Activated gamma-delta T cell (primary cell): ENCODE data around the gene MLX.
A peak's percentile ranks its signal among the peaks of the same experiment; 100 is the strongest.
"Not testable (repeated sequence)": the region's sequence is repeated elsewhere in the genome, so short reads cannot be mapped to it uniquely, and the experiment has no call there.

Experiments used
- DNase-seq: peaks from one replicate; lab custom pipeline; 2025; lab: John Stamatoyannopoulos, UW

The MLX gene

GRCh38 chr17:42555122-42555622, 11.7 kb upstream of the MLX start:
- DNase-seq = no peak

GRCh38 chr17:42555961-42556617, 10.8 kb upstream of the MLX start:
- not testable (repeated sequence) for DNase-seq

DNA sequence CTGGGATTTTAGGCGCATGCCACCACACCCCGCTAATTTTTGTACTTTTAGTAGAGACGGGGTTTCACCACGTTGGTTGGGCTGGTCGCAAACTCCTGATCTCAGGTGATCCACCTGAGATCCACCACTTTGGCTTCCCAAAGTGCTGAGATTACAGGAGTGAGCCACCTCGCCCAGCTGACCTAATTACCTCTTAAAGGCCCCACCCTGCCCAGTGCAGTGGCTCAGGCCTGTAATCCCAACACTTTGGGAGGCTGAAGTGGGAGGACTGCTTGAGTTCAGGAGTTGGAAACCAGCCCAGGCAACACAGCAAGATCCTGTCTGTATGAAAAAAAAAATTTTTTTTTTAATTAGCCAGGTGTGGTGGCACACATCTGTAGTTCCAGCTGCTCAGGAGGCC, 7.8 kb upstream of the MLX start:
- DNase-seq = no peak

DNA sequence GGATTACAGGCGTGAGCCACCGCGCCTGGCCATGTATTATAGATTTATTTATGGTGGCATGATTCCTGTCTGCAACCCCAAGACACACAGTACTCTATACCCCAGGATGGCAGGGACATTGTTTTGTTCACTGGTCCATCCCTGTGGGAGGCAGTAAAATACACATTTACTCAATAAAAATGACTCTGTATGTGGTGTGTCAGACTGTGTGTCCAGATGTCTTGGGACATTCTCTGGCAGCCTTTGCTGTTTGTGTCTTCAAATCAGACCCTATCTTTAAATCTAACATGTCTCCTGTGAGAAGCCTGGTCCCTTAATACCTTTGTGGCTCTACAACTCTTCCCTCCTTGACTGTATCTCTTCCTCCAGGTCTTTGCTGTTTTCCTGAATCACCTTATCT, 6.7 kb upstream of the MLX start:
- no peak for DNase-seq

GRCh38 chr17:42561897-42562387, 5.0 kb upstream of the MLX start, which contains the start of gene COASY:
Gene COASY, plus strand, starts transcription at chr17:42562148. Its CDS starts 475 bp downstream, at chr17:42562623.
- no peak for DNase-seq

DNA sequence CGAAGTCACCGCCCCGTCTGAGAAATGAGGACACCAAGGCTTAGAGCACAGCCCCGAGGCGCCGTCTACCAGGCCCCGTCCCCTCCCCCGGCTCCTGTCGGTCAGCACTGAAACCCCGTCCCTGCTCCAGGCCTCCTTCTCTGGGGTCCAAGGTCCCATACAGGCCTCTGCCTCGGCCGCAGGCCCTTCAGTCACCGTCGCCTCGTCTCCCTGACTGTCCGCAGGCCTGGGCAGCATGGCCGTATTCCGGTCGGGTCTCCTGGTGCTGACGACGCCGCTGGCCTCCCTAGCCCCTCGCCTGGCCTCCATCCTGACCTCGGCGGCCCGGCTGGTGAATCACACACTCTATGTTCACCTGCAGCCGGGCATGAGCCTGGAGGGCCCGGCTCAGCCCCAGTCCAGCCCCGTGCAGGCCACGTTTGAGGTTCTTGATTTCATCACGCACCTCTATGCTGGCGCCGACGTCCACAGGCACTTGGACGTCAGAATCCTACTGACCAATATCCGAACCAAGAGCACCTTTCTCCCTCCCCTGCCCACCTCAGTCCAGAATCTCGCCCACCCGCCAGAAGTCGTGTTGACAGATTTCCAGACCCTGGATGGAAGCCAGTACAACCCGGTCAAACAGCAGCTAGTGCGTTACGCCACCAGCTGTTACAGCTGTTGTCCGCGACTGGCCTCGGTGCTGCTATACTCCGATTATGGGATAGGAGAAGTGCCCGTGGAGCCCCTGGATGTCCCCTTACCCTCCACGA, 4.3 kb upstream of the MLX start:
- DNase-seq = no peak

DNA sequence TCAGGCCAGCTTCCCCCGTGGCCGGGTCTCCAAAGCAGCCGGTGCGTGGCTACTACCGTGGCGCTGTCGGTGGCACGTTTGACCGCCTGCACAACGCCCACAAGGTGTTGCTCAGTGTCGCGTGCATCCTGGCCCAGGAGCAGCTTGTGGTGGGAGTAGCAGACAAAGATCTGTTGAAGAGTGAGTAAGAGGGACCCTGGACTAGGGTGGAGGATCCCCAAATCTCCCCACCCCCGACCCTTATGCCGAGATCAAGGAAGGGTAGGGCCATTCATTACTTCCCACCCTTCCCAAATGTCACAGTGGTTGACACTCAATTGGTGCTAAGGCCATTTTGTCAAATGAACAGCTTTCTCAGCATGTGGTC, 3.8 kb upstream of the MLX start:
- DNase-seq = no peak

GRCh38 chr17:42563543-42563942, 3.4 kb upstream of the MLX start:
- DNase-seq = no peak

DNA sequence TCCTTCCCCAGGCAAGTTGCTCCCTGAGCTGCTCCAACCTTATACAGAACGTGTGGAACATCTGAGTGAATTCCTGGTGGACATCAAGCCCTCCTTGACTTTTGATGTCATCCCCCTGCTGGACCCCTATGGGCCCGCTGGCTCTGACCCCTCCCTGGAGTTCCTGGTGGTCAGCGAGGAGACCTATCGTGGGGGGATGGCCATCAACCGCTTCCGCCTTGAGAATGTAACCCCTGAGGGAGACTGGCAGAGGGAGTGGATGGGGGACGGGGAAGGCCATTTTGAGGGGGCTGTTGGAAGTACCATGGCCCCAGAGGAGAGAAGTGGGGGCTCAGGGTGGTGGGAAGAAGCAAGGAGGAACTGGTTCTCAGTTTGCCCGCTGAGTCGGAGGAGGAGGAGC, 3.0 kb upstream of the MLX start:
- no peak for DNase-seq

DNA sequence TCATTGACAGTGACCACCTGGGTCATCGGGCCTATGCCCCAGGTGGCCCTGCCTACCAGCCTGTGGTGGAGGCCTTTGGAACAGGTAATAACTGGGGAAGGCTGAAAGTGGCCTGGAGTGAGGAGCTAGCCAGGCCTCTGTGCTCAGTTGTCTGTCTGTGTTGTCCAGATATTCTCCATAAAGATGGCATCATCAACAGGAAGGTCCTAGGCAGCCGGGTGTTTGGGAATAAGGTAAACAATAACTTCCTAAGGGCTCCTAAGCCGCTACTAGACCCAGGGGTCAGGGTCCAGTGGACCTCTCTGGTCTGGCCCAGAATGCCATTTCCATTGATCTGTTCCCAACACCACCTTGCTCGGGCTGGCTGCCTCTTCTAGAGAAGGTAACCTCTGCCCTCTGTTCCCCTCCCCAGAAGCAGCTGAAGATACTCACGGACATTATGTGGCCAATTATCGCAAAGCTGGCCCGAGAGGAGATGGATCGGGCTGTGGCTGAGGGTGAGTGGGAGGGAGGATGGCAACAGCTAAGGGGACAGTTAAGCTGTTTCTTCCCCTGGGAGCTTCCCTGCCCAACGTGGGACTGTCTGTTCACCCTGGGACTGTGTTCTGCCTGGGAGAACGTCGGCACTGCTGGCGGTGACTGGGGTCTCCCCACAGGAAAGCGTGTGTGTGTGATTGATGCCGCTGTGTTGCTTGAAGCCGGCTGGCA, 1.9 kb upstream of the MLX start:
- DNase-seq = no peak

- no peak for DNase-seq
Observed at GRCh38 chr17:42565523-42566214, 1.2 kb upstream of the MLX start.

- DNase-seq = no peak
Observed at GRCh38 chr17:42566215-42566882, 551 bp upstream of the MLX start.

- no peak for DNase-seq
Observed at GRCh38 chr17:42568341-42569111, 1.6 kb downstream of the MLX start.

DNA sequence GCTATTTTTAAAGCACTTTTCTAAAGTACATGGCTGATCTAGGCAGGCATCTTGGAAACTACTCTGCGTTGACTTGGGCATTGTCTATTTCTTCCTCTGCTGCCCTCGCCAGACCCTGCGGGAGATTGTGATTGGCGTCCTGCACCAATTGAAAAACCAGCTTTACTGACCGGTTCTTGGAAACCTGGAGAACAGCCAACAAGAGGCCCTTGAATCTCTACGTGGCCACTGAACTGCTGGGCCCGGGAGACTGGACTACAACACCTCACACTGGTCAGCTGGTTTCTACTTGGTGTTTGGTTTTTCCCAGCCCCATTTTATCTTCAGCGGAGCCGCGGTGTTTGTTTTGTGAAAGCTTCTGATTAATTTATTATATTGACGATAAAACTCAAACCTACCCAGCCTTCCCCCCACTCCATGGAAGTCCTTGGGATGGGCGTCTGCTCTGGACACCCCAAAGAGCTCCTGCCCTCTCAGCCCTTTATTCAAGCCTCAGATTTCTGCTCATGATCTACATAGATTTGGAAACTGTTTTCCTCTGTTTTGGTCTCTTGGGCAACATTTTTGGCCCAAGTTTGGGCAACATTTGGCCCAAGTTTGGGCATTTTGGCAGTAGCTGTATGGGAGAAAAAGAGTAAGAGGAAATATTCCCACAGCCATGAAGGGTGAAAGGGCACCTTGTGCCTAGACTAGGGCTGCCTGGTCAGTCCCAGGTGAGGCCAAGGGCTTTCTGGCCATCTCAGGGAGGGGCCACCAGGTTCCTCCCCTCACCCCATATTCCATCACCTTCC, 4.7 kb downstream of the MLX start:
- no peak for DNase-seq

DNA sequence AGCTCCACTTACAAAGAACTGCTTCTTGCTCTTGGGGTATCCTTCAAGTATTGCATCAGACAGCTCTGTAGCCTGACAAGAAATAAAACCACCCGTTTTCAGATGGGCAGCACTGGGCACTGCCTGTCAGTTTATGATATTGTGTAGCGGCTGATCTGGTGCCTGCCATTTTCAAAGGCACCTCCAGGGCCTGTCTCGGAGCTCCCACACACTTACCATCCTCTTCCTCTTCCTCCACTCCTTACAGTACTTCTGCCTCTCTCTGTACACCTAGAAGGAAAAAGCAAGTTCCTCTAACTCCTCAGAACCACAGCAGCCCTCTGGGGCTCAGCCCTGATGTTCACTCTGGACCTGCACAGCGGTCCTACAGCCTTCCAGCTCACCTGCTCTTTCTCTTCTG, 6.2 kb downstream of the MLX start:
- no peak for DNase-seq

DNA sequence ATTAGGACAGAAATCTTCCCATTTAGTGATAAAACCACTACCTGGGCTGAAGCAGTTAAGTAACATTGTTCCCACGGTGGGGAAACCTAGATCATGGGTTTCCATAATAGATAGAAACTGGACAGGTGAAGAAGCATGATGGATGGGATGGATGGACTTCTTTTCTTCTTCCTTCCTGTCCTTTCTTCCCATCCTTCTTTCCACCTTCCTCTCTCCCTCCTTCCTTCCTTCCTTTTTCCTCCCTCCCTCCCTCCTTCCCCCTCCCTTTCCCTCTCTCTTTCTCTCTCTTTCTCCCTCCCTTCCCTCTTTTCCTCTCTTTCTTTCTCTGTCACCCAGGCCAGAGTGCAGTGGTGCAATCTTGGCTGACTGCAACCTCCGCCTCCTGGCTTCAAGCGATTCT, 7.6 kb downstream of the MLX start:
- DNase-seq = no peak

DNA sequence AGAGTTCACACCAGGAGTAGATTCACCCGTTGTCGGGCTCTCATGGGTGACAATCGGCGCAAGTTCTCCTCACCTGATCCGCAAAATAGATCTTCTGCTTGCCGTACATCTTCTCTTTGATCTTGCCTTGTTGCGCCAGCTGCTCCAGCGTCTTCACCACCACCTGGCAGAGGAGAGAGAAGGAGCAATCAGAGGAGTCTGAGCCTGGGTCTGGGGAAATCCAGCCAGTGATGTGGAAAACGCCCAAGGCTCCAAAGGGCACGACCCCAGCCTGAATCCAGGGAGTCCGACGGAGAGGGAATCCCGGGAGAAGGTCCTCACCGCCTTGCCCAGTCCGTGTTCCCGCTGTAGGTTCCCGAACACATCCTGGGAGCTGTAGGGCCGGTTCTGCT, 10.2 kb downstream of the MLX start:
- DNase-seq = no peak

GRCh38 chr17:42577532-42578281, 10.8 kb downstream of the MLX start, which contains the start of gene PSMC3IP:
Gene PSMC3IP, minus strand, starts transcription at chr17:42577729. Its CDS starts 43 bp downstream, at chr17:42577686.
- DNase-seq = peak; percentile 81

DNA sequence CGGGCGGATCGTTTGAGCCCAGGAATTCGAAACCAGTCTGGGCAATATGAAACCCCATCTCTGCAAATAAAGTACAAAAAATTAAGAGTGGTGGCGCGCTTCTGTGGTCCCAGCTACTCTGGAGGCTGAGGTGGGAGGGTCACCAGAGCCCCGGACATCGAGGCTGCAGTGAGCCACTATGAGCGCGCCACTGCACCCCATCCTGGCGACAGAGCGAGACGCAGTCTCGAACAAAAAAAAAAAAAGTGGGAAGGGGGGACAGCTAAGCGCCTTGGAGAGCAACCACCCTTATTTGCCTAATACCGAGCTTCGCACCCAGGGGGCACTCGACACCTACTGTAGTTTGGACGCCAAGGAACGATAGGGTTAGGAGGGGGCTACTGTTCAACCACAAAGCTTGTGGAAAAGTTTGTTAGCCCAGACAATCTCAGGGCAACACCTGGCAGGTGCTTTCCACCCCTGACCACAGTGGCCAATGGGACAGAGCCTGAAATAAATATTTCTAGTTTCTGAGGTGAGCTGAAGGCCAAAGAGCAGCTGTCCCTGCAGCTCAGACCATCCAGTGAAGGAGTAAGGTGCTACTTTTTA, 11.5 kb downstream of the MLX start:
- DNase-seq = no peak
